NCI-H345 (cell line): ENCODE data around the gene SH3PXD2A.

Source experiments
- DNase-seq: peaks from one replicate; lab custom pipeline; 2025; lab: John Stamatoyannopoulos, UW

The SH3PXD2A gene

GRCh38 chr10:103683851-103684250, 171.5 kb downstream of the SH3PXD2A start:
- no peak for DNase-seq

DNA sequence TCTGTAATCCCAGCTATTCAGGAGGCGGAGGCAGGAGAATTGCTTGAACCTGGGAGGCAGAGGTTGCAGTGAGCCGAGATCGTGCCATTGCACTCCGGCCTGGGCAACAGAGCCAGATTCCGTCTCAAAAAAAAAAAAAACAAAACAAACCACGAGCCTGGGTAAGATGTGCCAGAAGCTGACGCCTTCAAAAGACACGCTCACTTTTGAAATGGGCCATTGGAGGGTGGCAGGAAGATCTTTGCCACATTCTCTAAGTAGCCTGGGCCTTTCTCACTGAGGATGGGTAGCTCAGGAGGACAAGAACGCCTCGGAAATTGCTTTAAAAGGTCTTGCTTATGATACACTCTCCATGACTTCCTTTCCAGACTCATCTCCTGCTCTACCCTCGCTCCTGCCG, 172.7 kb downstream of the SH3PXD2A start:
- DNase-seq, result no peak

DNA sequence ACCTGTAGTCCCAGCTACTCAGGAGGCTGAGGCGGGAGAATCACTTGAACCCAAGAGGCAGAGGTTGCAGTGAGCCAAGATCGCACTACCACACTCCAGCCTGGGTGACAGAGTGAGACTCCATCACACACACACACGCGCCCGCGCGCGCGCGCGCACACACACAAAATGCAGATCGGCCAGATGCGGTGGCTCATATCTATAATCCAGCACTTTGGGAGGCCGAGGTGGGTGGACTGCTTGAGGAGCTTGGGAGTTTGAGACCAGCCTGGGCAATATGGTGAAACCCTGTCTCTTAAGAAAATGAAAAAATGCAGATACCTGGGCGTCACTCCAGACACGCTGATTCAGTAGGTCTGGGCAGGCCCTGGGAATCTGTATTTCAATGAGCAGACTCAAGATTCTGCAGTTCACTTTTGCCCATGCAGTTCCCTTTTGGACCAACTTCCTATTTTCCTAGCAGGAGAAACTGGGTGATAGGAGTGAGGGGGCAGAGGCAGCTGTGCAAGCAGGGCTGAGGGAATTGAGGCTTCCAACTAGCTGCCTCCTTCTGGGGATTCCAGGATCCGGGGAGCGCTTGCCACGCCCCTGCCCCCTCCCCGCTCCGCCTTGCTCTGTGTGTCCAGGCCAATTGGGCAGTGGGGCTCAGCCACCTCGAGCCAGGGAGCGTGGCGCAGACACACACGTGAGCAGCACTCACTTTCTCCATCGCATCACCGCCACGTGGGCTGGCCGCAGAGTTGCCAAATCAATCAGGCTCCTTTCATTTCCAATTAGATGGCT, 173.6 kb downstream of the SH3PXD2A start:
- DNase-seq, result no peak

GRCh38 chr10:103680869-103681236, 174.5 kb downstream of the SH3PXD2A start:
- no peak for DNase-seq

DNA sequence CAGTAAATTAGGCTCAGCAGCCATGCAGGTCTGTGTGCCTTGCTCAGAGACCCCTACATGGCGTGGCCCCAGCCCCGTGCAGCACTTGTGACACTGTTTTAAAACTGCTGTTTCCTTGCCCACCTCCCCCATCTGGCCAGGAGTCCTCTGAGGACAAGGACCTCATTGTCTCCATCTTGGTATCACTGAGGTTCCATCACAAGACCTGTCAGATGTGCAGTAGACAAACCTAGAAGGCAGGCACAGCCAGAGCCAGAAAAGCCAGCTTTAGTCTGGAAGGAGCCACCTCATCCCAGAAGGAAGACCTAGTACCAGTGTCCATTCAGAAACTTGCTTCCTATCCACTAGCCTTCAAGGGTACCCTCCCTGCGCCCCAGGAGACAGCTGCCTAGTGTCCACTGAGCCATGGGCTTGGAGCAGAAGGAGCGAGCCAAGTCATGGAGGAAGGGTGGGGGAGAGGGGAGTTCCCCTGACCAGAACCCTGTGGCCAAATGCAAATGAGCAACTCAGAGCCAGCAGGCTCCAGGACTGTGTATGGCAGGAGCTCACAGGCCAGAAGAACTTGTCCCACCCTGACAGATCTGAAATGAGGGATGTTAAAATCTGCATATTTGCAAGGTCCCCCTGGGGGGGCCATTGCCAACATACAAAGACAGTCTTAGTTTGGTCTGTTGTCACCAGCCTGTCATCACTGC, 176.1 kb downstream of the SH3PXD2A start:
- no peak for DNase-seq

DNA sequence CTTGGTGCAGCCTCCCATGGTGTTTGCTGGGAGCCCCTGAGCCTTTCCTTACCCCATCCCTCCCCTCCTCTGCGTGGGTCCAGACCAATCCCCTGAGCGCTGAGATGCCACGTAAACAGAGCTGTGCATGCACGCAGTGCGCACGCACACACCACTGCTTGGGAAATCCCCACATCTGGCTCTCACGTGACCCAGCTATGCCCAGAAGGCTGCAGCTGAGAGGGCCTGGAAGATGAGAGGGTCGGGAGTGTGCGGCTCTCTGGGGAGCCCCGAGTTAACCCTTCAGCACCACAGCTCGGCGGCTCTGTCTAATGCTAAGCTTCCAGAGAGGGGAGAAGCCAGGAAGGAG, 177.2 kb downstream of the SH3PXD2A start:
- no peak for DNase-seq

DNA sequence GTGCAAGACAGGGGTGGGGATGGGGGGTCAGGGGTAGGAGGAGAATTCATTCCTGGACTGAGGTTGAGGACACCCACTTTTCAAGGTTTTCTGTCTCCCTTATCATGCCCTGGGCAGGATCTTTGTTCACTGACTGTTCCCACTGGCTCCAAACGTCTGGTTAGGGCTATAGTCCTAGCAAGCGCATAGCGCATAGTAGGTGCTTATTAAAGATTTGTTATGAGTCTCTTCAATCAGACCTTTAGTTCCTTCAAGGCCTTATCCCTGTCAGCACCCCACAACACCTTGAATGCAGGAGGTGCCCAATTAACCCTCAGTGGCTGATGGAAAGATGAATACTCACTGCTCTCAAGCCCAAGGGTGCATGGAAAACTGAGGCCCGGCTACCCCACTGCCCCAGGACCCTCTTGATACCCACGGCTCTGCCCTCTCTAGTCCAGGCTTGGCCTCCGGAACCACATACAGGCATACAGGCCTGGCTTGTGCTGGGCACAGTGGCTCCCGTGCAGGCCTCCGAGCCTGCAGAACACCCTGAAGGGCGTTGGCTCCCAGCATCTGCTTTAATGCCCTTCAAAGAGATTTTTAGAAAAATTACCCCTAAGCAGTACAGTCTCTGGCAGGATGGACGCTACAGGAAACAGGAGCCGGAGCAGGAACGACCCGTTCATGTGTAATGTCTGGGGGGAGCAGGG, 177.7 kb downstream of the SH3PXD2A start:
- no peak for DNase-seq

DNA sequence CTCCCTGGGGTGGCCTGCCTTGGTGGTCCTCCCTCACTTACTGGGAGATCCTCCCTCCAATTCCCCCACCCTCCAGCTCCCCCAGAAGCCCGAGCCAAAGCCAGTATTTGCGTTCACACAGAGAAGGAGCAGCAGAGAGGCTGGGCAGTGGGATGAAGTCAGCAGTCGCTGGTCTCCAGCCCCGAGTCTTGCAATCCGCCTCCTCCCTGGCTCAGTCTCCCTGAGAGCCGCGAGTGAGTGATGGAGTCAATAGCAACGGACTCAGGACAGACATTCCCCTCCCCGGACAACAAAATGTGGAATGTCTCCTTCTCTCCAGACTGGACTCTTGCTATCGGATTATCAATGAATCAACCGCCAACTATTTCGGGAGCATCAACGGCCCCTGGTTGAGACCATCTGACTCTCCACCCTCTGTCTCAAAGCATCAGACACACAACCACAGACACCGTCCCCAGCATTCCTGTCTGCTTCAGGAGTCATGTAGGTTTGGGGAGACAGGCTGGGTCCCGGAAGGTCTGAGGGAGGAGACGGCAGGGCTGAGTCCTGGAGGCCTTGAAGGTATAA, 178.4 kb downstream of the SH3PXD2A start:
- no peak for DNase-seq

GRCh38 chr10:103676058-103676785, 179.2 kb downstream of the SH3PXD2A start:
- DNase-seq, result no peak

GRCh38 chr10:103673606-103674005, 181.8 kb downstream of the SH3PXD2A start:
- DNase-seq, result no peak

DNA sequence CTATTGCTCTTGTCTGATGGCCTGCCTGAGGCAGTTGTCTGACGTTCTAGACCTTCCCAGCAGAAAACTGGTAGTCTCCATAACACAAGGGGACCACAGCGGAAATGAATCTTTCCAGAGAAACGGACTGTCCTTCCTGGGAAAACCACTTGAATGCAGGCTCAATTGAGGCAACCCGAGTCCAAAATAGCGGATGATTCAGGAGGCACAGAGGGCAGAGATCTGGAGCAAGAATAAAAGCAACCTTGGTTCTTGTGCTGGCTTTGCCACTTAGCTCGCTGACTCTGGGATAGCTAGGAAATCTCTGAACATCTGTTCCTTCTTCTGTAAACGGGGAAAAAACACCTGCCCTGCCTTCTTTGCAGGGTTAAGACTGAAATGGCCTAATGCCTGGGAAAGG, 183.0 kb downstream of the SH3PXD2A start:
- DNase-seq, result no peak

GRCh38 chr10:103671126-103671895, 184.1 kb downstream of the SH3PXD2A start:
- no peak for DNase-seq

DNA sequence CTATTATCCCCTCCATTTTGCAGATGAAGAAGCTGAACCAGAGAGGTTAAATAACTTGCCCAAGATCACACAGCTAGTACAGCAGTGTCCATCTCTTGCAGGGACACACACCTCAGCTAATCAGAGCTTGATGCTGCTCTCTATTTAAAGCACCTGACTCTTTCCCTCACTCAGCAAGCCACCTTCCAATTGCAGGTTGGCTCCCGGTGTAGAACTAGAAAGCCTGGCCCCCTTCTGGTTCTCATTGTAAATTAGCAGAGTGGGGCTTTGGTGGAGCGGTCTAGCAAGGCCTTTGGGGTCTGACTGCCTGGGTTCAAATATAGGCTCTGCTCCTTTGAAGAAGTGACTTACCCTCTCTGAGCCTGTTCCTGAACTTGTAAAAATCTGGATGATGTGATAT, 185.4 kb downstream of the SH3PXD2A start:
- DNase-seq, result no peak

DNA sequence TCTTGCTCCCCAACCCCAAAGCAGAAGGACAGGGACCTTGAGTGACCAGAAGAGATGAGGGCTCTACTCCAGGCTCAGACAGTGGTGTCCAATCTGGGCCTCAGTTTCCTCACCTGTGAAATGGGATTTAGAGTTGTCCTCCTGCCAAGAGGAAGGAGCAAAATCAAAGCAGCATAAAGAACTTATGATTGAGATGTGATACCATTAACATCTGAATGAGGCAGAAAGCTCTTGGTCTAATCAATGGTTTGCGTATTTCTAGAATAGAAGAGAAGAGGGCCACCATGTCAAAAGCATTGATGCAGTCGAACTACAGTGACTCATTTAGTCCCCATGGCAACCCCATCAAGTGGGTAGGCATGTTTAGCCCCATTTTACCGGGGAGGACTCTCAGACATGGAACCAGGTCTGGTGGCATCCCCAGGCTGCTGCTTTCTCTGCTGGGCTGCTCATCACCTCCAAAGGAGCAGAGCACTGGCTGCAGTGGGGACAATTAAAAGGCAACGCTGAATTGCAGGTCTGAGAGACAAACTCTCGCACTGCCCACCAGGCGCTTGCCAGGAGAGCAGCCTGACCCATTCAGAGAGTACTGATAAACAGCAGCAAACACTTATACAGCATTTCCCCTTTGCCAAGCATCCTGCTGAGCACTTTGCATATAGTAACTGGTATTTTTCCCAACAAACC, 186.0 kb downstream of the SH3PXD2A start:
- DNase-seq, result no peak

DNA sequence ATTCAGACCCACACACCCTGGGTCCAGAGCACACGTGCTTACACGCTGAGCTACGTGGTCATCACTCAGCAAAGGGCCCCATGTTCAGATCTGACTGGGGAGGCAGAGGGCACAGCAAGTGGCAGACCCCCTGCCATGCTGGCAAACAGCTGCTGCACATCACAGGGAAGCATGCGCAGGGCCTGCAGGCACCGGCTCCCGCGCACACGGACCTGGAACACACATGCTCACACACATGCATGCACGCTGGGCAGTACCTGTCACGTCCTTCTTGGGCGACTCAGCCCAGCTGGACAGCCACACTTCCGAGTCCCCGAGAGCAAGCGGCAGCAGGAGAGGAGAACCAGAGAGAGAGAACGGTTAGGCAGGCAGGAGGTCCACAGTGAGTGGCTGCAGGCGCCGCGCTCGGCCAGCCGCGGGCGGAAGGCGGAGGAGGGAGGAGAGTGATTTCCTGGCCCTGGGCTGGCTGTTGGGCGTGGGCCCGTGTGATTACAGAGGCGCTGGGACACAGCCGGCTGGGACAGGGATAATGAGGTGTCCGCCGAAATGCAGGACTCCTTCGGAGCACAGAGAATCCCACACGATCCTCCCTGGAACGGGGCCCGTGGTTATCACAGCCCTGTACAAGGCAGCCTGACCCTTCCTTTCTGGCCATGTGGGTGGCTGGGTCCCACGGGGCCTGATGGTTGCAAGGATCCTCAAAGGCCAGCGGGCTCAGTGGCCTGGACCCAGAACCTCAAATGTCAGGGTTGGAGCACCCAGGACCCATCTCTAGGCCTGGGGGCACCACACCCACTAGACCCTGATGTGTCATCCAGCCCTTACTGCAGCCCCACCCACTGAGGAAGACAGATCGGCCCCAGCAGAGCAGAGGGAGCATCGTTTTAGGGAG, 186.8 kb downstream of the SH3PXD2A start:
- DNase-seq, result peak; percentile 31

GRCh38 chr10:103667356-103667755, 188.0 kb downstream of the SH3PXD2A start:
- DNase-seq, result no peak

GRCh38 chr10:103666762-103667150, 188.6 kb downstream of the SH3PXD2A start:
- DNase-seq, result no peak

- DNase-seq, result no peak
Observed at GRCh38 chr10:103666087-103666761, 189.2 kb downstream of the SH3PXD2A start.
